D721Med (cell line): ENCODE data around the gene GJD2.

Experiments used
- DNase-seq: peaks from one replicate; pipeline ENCODE4 v3.0.0; 2011; ENCODE audit warnings: low spot score; ENCODE audit not compliant: insufficient read length
- FAIRE-seq: peaks from 2 replicates; lab custom pipeline; 2011; peaks lifted over from hg19 to GRCh38; lab: Jason Lieb, UNC
- TF ChIP-seq, protein P1 (sequence below): IDR thresholded peaks from 2 replicates; pipeline ENCODE4 v1.5.1; 2012; ENCODE audit warnings: mild to moderate bottlenecking, control low read depth; ENCODE audit not compliant: insufficient read depth; ENCODE audit errors: missing control alignments

The GJD2 gene

DNA sequence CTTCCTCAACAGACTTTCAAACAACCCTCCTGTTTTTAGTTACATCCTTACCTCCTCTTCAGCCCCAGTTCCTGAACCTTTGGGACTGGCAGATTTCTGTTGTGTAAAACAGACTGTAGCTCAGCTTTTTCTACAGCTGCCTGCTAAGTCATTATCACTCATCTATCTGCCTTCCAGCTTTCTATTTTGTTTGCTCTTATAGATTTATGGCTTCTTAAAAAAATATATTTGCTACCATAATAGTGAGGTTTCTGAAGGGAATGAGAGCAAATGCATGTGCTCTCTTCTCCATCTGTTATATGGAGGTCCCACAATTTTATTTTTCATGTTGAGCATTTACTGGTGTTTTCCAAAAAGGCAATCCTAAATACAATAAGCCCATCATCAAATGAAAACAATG, 18.2 kb upstream of the GJD2 start:
- no peak for FAIRE-seq
- no peak for DNase-seq
- TF ChIP-seq, protein P1, sequence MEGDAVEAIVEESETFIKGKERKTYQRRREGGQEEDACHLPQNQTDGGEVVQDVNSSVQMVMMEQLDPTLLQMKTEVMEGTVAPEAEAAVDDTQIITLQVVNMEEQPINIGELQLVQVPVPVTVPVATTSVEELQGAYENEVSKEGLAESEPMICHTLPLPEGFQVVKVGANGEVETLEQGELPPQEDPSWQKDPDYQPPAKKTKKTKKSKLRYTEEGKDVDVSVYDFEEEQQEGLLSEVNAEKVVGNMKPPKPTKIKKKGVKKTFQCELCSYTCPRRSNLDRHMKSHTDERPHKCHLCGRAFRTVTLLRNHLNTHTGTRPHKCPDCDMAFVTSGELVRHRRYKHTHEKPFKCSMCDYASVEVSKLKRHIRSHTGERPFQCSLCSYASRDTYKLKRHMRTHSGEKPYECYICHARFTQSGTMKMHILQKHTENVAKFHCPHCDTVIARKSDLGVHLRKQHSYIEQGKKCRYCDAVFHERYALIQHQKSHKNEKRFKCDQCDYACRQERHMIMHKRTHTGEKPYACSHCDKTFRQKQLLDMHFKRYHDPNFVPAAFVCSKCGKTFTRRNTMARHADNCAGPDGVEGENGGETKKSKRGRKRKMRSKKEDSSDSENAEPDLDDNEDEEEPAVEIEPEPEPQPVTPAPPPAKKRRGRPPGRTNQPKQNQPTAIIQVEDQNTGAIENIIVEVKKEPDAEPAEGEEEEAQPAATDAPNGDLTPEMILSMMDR, result no peak

DNA sequence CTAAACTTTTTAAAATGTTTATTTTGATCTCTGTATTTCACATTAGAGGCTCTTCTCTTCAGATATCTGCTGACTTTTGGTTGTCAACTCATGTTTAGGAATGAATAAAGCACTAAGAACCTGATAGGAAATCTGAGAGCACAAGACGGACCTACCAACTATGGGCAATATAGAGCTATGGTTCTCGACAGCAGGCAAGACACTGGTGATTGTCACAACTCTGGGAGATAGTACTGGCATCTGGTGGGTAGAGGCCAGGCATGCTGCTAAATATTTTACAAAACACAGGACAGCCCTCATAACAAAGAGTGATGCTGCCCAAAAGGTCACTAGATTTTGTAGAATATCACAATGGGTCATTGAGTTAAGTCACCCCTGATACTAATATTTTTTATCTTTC, 17.5 kb upstream of the GJD2 start:
- no peak for DNase-seq
- FAIRE-seq, result no peak
- TF ChIP-seq, protein P1, result no peak

DNA sequence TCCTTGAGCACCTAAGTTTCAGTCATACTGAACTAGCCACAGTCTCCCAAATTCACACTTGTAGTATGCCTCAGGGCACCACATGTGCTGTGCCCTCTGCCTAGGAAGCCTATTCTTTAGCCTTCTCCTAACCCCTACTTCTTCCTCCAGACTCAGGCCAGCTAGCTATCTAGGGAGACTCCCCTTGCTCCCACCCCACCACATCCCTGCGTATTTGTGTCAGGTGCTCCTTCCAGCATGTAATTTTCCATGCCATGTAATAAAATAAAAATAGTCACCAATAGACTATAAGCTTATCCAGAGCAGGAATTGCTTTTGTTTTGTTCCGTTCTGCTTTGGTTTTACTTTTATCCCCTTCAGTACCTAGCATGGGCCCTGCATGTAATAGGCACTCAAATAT, 14.9 kb upstream of the GJD2 start:
- FAIRE-seq, result no peak
- DNase-seq, result no peak
- TF ChIP-seq, protein P1, result no peak

DNA sequence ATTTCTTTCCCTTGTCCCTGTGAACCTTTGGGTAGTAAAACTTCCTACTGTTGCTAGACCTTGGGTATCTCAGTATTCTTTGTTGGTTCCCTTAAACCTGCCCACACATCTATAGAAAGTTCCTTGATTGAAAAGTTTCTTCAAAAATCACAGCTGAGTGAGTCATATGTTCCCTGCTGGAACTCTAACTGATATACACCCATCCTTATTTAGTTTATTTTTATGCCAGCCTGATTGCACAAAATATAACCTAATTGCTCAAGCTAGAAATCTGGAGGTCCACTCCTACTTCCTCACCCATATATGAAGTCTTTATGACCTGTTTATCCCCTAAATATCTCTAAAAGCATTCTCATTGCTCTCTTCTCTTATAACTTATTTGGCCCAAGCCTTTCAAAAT, 13.7 kb upstream of the GJD2 start:
- no peak for FAIRE-seq
- DNase-seq, result no peak
- TF ChIP-seq, protein P1, result no peak

DNA sequence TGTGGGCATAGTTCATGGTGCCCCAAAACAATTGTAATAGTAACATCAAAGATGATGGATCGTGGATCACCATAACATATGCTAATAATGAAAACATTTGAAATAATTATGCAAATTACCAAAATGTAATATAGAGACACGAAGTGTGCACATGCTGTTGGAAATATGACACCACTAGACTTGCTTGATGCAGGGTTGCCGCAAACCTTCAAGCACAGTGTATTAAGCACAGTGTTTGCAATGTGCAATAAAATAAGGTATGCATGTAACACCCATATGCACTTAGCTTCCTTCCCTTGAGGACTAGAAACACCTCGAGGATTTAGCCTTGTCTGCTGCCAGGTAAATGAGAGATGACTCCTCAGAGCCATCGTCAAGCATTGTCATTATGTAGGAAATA, 10.9 kb upstream of the GJD2 start:
- DNase-seq, result no peak
- FAIRE-seq, result no peak
- TF ChIP-seq, protein P1, result no peak

DNA sequence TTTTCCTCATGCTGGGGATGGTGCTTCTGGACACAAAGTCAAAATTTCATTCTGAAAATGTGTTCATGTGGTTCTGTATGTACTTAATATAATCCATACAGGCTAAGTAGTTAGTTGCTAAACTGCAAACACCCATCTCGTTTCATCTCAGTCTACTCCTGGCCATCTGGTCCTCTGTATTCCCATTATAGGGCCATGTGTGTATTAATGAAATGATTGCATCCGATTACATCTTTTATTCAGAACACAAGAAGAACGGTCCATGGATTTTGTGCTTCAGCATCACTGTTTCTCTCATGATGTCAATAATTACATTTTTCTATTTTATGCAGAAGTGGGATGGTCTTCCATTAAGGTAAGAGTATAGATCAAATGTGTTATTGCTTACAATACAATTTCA, 6.1 kb upstream of the GJD2 start:
- no peak for DNase-seq
- TF ChIP-seq, protein P1, result no peak
- FAIRE-seq, result peak; percentile 97

DNA sequence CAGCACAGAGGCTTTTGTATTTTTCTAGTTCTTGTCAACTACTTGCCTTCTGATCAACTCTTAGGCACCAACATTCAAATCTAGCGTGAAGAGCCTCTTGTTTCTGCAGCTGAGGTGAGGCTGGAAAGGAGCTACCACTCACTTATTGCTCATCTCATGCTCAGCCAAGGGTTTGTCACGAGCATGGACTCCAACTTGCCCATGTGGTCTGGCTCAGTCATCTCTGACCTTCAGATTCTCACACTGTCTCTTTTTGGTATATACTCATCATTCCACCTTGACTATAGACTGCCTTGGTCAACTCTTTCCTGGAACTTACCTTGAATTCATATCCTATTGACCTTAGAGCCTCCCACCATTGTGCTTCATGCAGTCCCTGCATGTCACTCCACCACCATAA, 5.2 kb upstream of the GJD2 start:
- no peak for FAIRE-seq

More for the DNA sequence above, 5.2 kb upstream of the GJD2 start:
- no peak for DNase-seq
- TF ChIP-seq, protein P1, result no peak
